HepG2 (cell line): ENCODE data around the gene OBP2B. TPM values are rescaled to one million over a fixed set of nuclear protein-coding genes. Genes with fewer than 3 reads are reported as not detected.
"Not testable (repeated sequence)": the region's sequence is repeated elsewhere in the genome, so short reads cannot be mapped to it uniquely, and the experiment has no call there.

Experiments used
- ATAC-seq: fragments of 200-7000 bp; cut with Tn5 transposase; 3 replicates; pipeline ENCODE4 v1.9.1; 2020; ENCODE audit warnings: mild to moderate bottlenecking, moderate library complexity
- BruUV-seq: library from RNA; stranded (reverse); fragments of 400-500 nt; replicated peaks from 2 replicates; lab custom pipeline; 2021; lab: Mats Ljungman, UMichigan
- CTCF ChIA-PET: fragments of 300-600 bp; formaldehyde crosslinking; extraction: SDS; loops from one replicate; lab custom pipeline; 2021; ENCODE audit warnings: low total read pairs, inconsistent platforms, low intra/inter-chr PET ratio; lab: Yijun Ruan, JAX
- POLR2A ChIA-PET: fragments of 350-600 bp; sonication (Branson Sonifier 250); formaldehyde crosslinking; loops from one replicate; lab custom pipeline; 2020; ENCODE audit warnings: antibody characterized with exemption, inconsistent platforms; lab: Yijun Ruan, JAX
- DNase-seq: peaks from one replicate; pipeline ENCODE4 v3.0.0-alpha.2; 2015; ENCODE audit warnings: low spot score
- FAIRE-seq: peaks from 3 replicates; lab custom pipeline; 2011; peaks lifted over from hg19 to GRCh38; lab: Jason Lieb, UNC
- H2AFZ ChIP-seq: one replicate; pipeline ENCODE4 v1.6.1; 2011; ENCODE audit warnings: low read length, inconsistent platforms
- H3K27ac ChIP-seq: fragments of 300-600 bp; 3 replicates; pipeline ENCODE4 v1.8.0; 2011; ENCODE audit warnings: mixed run types, mild to moderate bottlenecking, mixed read lengths, low read length, inconsistent platforms; ENCODE audit not compliant: insufficient read depth; ENCODE audit errors: extremely low read length
- H3K27me3 ChIP-seq, 2 experiments: fragments of 200-600 bp in 1 of 2; 2 replicates in 1 of 2; 3 replicates in 1 of 2; pipeline versions ENCODE4 v1.6.0 to v1.8.0; 2011; ENCODE audit warnings: low read length in 2 of 2, mild to moderate bottlenecking in 2 of 2, moderate library complexity in 2 of 2, inconsistent platforms in 1 of 2; ENCODE audit not compliant: insufficient read depth in 2 of 2, control insufficient read depth in 1 of 2
- H3K36me3 ChIP-seq, 2 experiments: fragments of 200-600 bp in 1 of 2; replicated peaks in 1 of 2; 2 replicates in 1 of 2; 3 replicates in 1 of 2; pipeline versions ENCODE4 v1.5.1 to v1.8.0; 2011; ENCODE audit warnings: low read length in 2 of 2, inconsistent platforms in 1 of 2; ENCODE audit not compliant: insufficient read depth in 2 of 2, control insufficient read depth in 1 of 2
- H3K4me1 ChIP-seq: 2 replicates; pipeline ENCODE4 v1.5.1; 2012; ENCODE audit warnings: low read length, inconsistent platforms; ENCODE audit not compliant: insufficient read depth
- H3K4me2 ChIP-seq: 2 replicates; pipeline ENCODE4 v1.6.0; 2011; ENCODE audit warnings: low read depth, low read length, inconsistent platforms
- H3K4me3 ChIP-seq, 3 experiments: fragments of 200-600 bp in 1 of 3; sonication (generic), shearing (Covaris generic) in 1 of 3; replicated peaks in 1 of 3; 2 replicates each; pipeline ENCODE4 v1.5.1; 2011 to 2016; ENCODE audit warnings: low read length in 3 of 3, inconsistent platforms in 2 of 3, low read depth in 2 of 3, mild to moderate bottlenecking in 2 of 3, control low read depth in 1 of 3, mixed read lengths in 1 of 3; ENCODE audit not compliant: insufficient read depth in 1 of 3
- H3K79me2 ChIP-seq: one replicate; pipeline ENCODE4 v1.6.1; 2011; ENCODE audit warnings: low read length, inconsistent platforms; ENCODE audit not compliant: insufficient read depth
- H3K9ac ChIP-seq: 2 replicates; pipeline ENCODE4 v1.6.0; 2011; ENCODE audit warnings: mild to moderate bottlenecking, low read depth, low read length, inconsistent platforms; ENCODE audit not compliant: insufficient read depth
- H3K9me3 ChIP-seq: 2 replicates; pipeline ENCODE4 v1.5.1; 2012; ENCODE audit warnings: mild to moderate bottlenecking, low read length
- H4K20me1 ChIP-seq: 2 replicates; pipeline ENCODE4 v1.6.0; 2011; ENCODE audit warnings: inconsistent platforms, mild to moderate bottlenecking, low read length, moderate library complexity; ENCODE audit not compliant: insufficient read depth
- FOSL2 ChIP-seq: sonication (generic); formaldehyde crosslinking; IDR thresholded peaks from 2 replicates; pipeline ENCODE4 v1.4.0; 2020; ENCODE audit warnings: missing genetic modification reagents
- HMGA1 ChIP-seq: sonication (generic); formaldehyde crosslinking; conservative IDR thresholded peaks from 2 replicates; pipeline ENCODE4 v1.4.0; 2020; ENCODE audit warnings: missing genetic modification reagents
- KDM3A ChIP-seq: IDR thresholded peaks from 2 replicates; pipeline ENCODE4 v1.6.1; 2018; ENCODE audit warnings: low read depth, missing compliant biosample characterization
- ZNF292 ChIP-seq: sonication (generic); formaldehyde crosslinking; IDR thresholded peaks from 2 replicates; pipeline ENCODE4 v1.8.1; 2022; ENCODE audit warnings: mild to moderate bottlenecking, low read depth, missing genetic modification reagents, borderline replicate concordance
- ZNF746 ChIP-seq: sonication (generic); formaldehyde crosslinking; IDR thresholded peaks from 2 replicates; pipeline ENCODE4 v1.8.0; 2022; ENCODE audit warnings: mild to moderate bottlenecking, missing genetic modification reagents
- ZNF839 ChIP-seq: sonication (generic); formaldehyde crosslinking; IDR thresholded peaks from 2 replicates; pipeline ENCODE4 v1.4.0; 2020; ENCODE audit warnings: missing genetic modification reagents, mild to moderate bottlenecking, borderline replicate concordance
- WGBS: methylation state at CpG from one replicate; pipeline ENCODE4 v1.1.6; 2017; ENCODE audit warnings: low lambda C conversion rate; 5-methylcytosine and 5-hydroxymethylcytosine counted together
- in situ Hi-C: cut with HindIII; loops from 2 replicates; pipeline ENCODE4 v1.10.0; 2017; ENCODE audit warnings: low pct_unique_long_range_greater_than_20kb; ENCODE audit not compliant: extremely low pct_ligation_motif_present
- intact Hi-C: fragments of 100-400 bp; cut with micrococcal nuclease; formaldehyde crosslinking; loops from one replicate; pipeline ENCODE4 v1.10.0; 2022; ENCODE audit not compliant: unreplicated experiment
- polyA plus RNA-seq, 8 experiments: library from polyadenylated mRNA; depleted of rRNA in 3 of 8; stranded (reverse) in 7 of 8; unstranded in 1 of 8; fragments of >200 nt; fragmentation: Illumina TruSeq in 4 of 8; extraction: Trizol in 4 of 8; gene quantifications; 2 replicates each; pipeline versions ENCODE4 v1.2.1 to v1.2.3, GENCODE V29; 2011 to 2016; ENCODE audit warnings: low read depth in 4 of 8, missing spikeins in 1 of 8, mixed read lengths in 1 of 8; ENCODE audit not compliant: insufficient read depth in 1 of 8
- total RNA-seq, 5 experiments: library from RNA; depleted of rRNA; stranded (reverse); fragments of >200 nt; fragmentation: Illumina TruSeq; extraction: Trizol; gene quantifications; 2 replicates each; pipeline ENCODE4 v1.2.3, GENCODE V29; 2016; ENCODE audit warnings: low read depth in 1 of 5

Gene OBP2B
- total and polyA plus RNA-seq, 2 of the 13 experiments (the other 11 are each of a cell fraction or from before 2014, with no cell fraction given) = not detected

DNA sequence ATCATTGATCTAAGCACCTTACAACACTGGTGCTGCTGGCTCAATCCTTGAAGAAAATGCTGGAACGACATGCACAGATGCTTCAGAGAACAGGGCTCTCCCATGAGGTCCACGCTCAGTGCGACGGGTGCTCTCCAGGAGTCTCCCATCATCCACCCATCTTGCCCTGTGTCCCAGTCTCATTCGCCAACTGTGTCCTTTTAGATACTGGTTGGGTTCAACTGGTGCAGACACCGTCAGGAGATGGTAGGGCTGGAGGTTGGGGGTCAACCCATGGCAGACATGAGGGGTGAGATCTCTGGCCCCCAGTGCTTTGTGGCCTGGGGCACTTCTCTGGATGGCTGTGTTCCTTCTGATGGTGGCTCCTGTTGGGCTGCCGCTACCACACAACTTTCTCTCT lies 1.6 kb upstream of the OBP2B start (continued):
- TF ChIP-seq ZNF292 (CRISPR knock-in tag) = no peak
- no peak for TF ChIP-seq KDM3A (CRISPR knock-in tag)
- no peak for TF ChIP-seq ZNF746
- no peak for TF ChIP-seq HMGA1

DNA sequence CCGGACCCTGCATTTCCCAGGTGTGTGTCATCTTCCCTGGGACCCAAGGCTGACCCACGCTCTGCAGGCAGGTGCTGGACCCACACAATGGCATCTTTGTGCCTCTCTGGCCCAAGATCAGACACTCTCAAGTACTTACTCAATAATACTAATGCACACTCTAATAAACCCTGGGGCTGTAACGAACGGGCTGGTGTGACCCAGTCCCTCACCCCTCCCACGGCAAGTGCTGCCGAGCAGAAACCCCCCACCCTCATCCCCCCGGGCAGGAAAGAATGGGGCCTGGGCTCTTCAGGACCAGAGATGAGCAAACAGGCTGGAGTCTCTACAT lies 1.1 kb upstream of the OBP2B start:
- 8% methylated on average over 6 of the region's 7 CpGs for WGBS
- Histone ChIP-seq H2AFZ (no peak overlapping the region), H3K4me3 (no peak overlapping the region), H4K20me1 (no peaks in the 10 kb centered on the region), H3K79me2 (no peaks in the 10 kb centered on the region), H3K27me3 (peaks cover 2 to 18% of the 10 kb centered on the region in 2 experiments; a peak in 2 of 5 replicates), H3K9ac (no peak overlapping the region), H3K4me1 (no peaks in the 10 kb centered on the region; the same call in 1 of the 2 replicates), H3K27ac (no peak overlapping the region), H3K4me2 (no peak overlapping the region), H3K9me3 (no peaks in the 10 kb centered on the region), H3K36me3 (no peaks in the 10 kb centered on the region)
- ChIA-PET POLR2A (no interaction called here), CTCF (no interaction called here)
- FAIRE-seq (no peak), DNase-seq (peak; percentile 11), ATAC-seq (no peak; the same call in 2 of the 3 replicates)
- BruUV-seq = no TSS peak
- in situ Hi-C loops (no loop called here), intact Hi-C loops (no loop called here)
- no peak for TF ChIP-seq ZNF839 (CRISPR knock-in tag)
- TF ChIP-seq FOSL2 (CRISPR knock-in tag) = peak; percentile 9; the same call in 1 of the 2 replicates

DNA sequence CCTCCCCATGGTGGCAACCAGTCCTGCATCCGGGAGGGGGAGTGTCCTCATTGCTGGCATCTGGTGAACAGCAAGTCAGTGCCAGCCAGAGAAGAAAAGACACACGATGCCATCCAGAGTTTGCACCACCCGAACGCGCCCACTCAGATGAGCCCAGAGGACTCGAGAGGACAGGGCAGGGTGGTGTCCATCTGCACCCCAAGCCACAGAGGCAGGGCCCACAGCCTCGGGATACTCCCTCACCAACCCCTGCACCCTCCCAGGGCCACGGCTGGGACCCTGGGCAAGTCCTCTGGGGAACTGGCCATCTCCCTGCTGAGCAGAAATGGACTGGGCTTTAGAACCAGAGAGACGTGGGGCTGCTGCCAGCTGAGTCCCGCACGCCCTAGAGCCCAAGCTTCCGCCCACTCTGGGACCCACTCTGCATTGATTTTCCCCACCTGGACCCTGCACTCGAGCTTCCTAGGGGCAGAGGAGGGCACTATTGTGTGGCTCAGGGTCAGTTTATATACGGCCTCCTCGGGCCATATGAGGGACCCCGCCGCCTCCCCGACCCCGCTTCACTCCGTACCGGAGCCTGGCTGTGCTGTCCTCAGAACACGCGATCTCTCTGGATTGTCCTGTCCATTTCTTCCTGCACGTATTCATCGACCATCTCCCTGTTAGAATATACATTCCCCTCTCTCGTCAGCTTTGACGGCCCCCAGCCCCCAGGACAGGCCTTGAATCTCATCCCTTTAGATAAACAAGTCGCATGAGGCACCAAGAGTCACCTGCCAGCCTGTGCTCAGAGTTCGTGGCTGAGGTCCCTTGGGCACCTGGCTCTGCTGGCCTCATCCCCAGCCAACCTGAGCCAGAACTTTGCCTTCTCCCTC lies 514 bp upstream of the OBP2B start:
- H3K27ac ChIP-seq, H3K79me2 ChIP-seq, BruUV-seq, CTCF ChIA-PET, POLR2A ChIA-PET, ATAC-seq, H3K4me3 ChIP-seq, in situ Hi-C loops, H3K9me3 ChIP-seq, FAIRE-seq, H2AFZ ChIP-seq, H3K9ac ChIP-seq, H4K20me1 ChIP-seq, intact Hi-C loops, H3K4me2 ChIP-seq, DNase-seq, H3K4me1 ChIP-seq, H3K36me3 ChIP-seq: not testable (repeated sequence)
- WGBS = 48% methylated on average over 20 of the region's 29 CpGs
- peaks cover 4 to 22% of the 10 kb centered on the region in 2 experiments; a peak in 2 of 5 replicates for H3K27me3 ChIP-seq

DNA sequence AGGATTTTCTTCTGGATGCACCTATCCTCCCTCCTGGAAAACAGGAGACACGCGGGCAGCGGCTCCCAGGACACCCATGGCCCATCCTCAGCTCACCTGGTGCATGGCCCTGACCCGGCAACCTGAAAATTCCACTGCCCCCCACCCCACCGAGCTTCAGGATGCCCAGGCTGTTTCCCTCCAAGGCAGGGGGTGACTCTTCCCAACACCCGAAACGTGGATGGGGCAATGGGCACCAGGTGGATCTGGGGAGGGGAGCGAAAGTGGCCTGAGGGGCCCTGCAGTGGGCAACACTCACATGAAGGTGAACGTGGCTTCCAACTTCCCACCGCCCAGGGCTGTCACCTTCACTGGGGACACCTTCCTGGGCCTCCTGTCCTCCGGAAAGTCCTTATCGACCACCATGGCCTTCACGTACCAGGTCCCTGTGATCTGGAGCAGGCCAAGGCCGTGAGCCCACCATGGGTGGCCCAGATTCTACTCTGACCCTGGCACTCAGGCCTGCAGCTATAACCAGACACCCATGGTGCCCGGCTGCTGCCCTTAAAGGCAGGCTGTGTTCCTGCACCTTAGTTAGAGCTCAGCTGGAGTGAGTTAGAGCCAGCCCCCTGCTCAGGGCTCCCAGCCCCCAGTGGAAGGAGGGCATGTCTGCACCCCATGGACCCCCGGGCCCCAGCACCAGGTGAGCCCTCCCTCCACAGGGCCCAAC lies 725 bp downstream of the OBP2B start:
- H3K36me3 ChIP-seq, H4K20me1 ChIP-seq, H3K4me2 ChIP-seq, H3K9ac ChIP-seq, in situ Hi-C loops, BruUV-seq, H3K9me3 ChIP-seq, H3K79me2 ChIP-seq, POLR2A ChIA-PET, H3K27ac ChIP-seq, H2AFZ ChIP-seq, H3K4me3 ChIP-seq, intact Hi-C loops, DNase-seq, FAIRE-seq, CTCF ChIA-PET, H3K4me1 ChIP-seq: not testable (repeated sequence)
- peaks cover 4 to 33% of the 10 kb centered on the region in 2 experiments; a peak in 3 of 5 replicates for H3K27me3 ChIP-seq
- 11% methylated on average over 3 of the region's 16 CpGs for WGBS
- ATAC-seq = peak; percentile 84
